MM.1S (cell line): ENCODE results near the gene PROCA1.

Experiments used
- DNase-seq: peaks from one replicate; pipeline ENCODE4 v3.0.0-alpha.2; 2015
- H2AFZ ChIP-seq: fragments of 300-600 bp; sonication (generic); 2 replicates; pipeline ENCODE4 v1.6.0; 2016; ENCODE audit warnings: antibody characterized with exemption, low read length
- H3F3A ChIP-seq: fragments of 300-600 bp; sonication (generic); 2 replicates; pipeline ENCODE4 v1.6.1; 2016; ENCODE audit warnings: mild to moderate bottlenecking, antibody characterized with exemption, low read length, moderate library complexity, mixed read lengths; ENCODE audit not compliant: insufficient read depth
- H3K27ac ChIP-seq: fragments of 300-600 bp; sonication (generic); 2 replicates; pipeline ENCODE4 v1.5.1; 2016; ENCODE audit warnings: mild to moderate bottlenecking, low read length
- H3K27me3 ChIP-seq: fragments of 300-600 bp; sonication (generic); replicated peaks from 2 replicates; pipeline ENCODE4 v1.6.0; 2016; ENCODE audit warnings: low read length; ENCODE audit not compliant: insufficient read depth
- H3K36me3 ChIP-seq: fragments of 300-600 bp; sonication (generic); replicated peaks from 2 replicates; pipeline ENCODE4 v1.6.1; 2016; ENCODE audit warnings: mild to moderate bottlenecking, low read length, mixed read lengths; ENCODE audit not compliant: insufficient read depth
- H3K4me1 ChIP-seq: fragments of 300-600 bp; sonication (generic); 2 replicates; pipeline ENCODE4 v1.6.1; 2016; ENCODE audit warnings: low read length, mixed read lengths
- H3K4me2 ChIP-seq: fragments of 300-600 bp; sonication (generic); 2 replicates; pipeline ENCODE4 v1.6.0; 2016; ENCODE audit warnings: low read depth, low read length
- H3K4me3 ChIP-seq: fragments of 300-600 bp; sonication (generic); 2 replicates; pipeline ENCODE4 v1.5.1; 2016; ENCODE audit warnings: low read length, mixed read lengths
- H3K79me2 ChIP-seq: fragments of 300-600 bp; sonication (generic); 2 replicates; pipeline ENCODE4 v1.6.1; 2016; ENCODE audit warnings: mixed run types, low read length, mixed read lengths
- H3K9ac ChIP-seq: fragments of 300-600 bp; sonication (generic); 2 replicates; pipeline ENCODE4 v1.6.1; 2016; ENCODE audit warnings: low read length, mixed read lengths
- H3K9me2 ChIP-seq: fragments of 300-600 bp; sonication (generic); replicated peaks from 2 replicates; pipeline ENCODE4 v1.6.1; 2016; ENCODE audit warnings: mild to moderate bottlenecking, low read length, mixed read lengths; ENCODE audit not compliant: insufficient read depth
- H3K9me3 ChIP-seq: fragments of 300-600 bp; sonication (generic); replicated peaks from 2 replicates; pipeline ENCODE4 v1.6.1; 2016; ENCODE audit warnings: mild to moderate bottlenecking, low read length, mixed read lengths; ENCODE audit not compliant: insufficient read depth
- H4K20me1 ChIP-seq: fragments of 300-600 bp; sonication (generic); 2 replicates; pipeline ENCODE4 v1.6.1; 2016; ENCODE audit warnings: mild to moderate bottlenecking, low read length, moderate library complexity, mixed read lengths; ENCODE audit not compliant: insufficient read depth
- EZH2 ChIP-seq: fragments of 300-600 bp; sonication (generic); optimal IDR thresholded peaks from 2 replicates; pipeline ENCODE3; 2017; ENCODE audit warnings: low read depth, mild to moderate bottlenecking, antibody characterized with exemption, low read length, mixed read lengths
- EZH2phosphoT487 ChIP-seq: fragments of 300-600 bp; sonication (generic); IDR thresholded peaks from 2 replicates; pipeline ENCODE4 v1.6.1; 2018; ENCODE audit warnings: antibody characterized with exemption, low read length
- TF ChIP-seq, protein P1 (sequence below): fragments of 300-600 bp; sonication (generic); IDR thresholded peaks from 2 replicates; pipeline ENCODE4 v1.5.1; 2016; ENCODE audit warnings: antibody characterized with exemption, low read length, mixed read lengths

PROCA1 gene

DNA sequence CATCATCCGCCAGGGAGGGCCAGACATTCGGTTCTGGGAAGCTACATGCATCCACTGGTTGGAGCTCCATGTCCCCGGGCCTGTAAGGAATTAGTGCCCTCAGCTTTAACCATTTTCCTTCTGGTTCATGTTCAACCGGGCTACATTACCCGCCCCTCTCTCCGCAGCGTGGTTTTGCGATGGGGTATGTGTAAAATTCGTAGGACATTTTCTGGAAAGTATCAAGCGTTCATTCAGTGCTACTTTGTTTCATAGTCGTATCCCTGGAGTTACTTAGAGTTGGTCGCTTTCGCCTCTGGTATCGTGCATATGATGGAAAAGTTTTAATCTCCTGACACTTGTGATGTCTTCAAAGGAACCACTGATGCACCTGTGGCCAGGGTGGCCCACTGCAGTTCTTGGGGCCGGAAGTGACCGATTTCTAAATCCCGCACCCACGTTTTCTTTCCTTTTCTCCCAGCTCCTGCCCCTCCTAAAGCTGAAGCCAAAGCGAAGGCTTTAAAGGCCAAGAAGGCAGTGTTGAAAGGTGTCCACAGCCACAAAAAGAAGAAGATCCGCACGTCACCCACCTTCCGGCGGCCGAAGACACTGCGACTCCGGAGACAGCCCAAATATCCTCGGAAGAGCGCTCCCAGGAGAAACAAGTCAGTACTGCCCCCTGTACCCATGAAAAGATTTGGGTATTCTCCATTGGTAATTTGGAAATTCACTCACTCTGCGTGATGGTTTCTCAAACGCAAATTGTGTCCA is 8.7 kb upstream of the PROCA1 start:
- Histone ChIP-seq H3K36me3 (peaks cover 16% of the 10 kb centered on the region; the same call in 1 of the 2 replicates), H3K4me3 (peak overlapping the region; percentile 92), H3K9ac (peak overlapping the region; percentile 99), H3K4me1 (no peaks in the 10 kb centered on the region; the same call in 1 of the 2 replicates), H3K9me3 (no peaks in the 10 kb centered on the region), H3F3A (peaks cover 57% of the 10 kb centered on the region), H3K9me2 (no peaks in the 10 kb centered on the region), H4K20me1 (0 out of 2 replicates have a peak, but pooled peaks cover 13% of the 10 kb centered on the region), H3K27ac (peak overlapping the region; percentile 73), H3K79me2 (peaks cover 39% of the 10 kb centered on the region), H3K27me3 (peaks cover 32% of the 10 kb centered on the region), H2AFZ (no peak overlapping the region), H3K4me2 (peak overlapping the region; percentile 95)
- TF ChIP-seq, protein P1, sequence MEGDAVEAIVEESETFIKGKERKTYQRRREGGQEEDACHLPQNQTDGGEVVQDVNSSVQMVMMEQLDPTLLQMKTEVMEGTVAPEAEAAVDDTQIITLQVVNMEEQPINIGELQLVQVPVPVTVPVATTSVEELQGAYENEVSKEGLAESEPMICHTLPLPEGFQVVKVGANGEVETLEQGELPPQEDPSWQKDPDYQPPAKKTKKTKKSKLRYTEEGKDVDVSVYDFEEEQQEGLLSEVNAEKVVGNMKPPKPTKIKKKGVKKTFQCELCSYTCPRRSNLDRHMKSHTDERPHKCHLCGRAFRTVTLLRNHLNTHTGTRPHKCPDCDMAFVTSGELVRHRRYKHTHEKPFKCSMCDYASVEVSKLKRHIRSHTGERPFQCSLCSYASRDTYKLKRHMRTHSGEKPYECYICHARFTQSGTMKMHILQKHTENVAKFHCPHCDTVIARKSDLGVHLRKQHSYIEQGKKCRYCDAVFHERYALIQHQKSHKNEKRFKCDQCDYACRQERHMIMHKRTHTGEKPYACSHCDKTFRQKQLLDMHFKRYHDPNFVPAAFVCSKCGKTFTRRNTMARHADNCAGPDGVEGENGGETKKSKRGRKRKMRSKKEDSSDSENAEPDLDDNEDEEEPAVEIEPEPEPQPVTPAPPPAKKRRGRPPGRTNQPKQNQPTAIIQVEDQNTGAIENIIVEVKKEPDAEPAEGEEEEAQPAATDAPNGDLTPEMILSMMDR, result peak; percentile 32
- TF ChIP-seq EZH2phosphoT487, result no peak
- DNase-seq, result peak; percentile 58

DNA sequence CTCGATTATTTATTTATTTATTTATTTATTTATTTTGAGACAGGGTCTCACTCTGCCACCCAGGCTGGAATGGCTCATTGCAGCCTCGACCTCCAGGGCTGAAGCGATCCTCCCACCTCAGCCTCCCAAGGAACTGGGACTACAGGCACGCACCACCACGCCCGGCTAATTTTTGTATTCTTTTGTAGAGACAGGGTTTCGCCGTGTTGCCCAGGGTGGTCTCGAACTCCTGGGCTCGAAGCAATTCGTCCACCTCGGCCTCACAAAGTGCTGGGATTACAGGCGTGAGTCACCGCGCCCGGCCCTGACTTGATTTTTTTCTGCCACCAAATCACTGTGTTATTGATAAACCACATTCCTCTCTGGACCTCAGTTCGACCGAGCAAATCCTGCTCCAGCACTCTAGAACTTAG is 7.3 kb upstream of the PROCA1 start:
- Histone ChIP-seq H2AFZ (peak overlapping the region; percentile 67), H3K9ac (peak overlapping the region; percentile 99), H3K9me3 (no peaks in the 10 kb centered on the region), H3K4me3 (peak overlapping the region; percentile 92), H3K79me2 (peaks cover 39% of the 10 kb centered on the region), H3K27me3 (peaks cover 46% of the 10 kb centered on the region), H3K4me1 (no peaks in the 10 kb centered on the region; the same call in 1 of the 2 replicates), H3K27ac (peak overlapping the region; percentile 73; the same call in 1 of the 2 replicates), H3K9me2 (no peaks in the 10 kb centered on the region), H4K20me1 (0 out of 2 replicates have a peak, but pooled peaks cover 10% of the 10 kb centered on the region), H3K36me3 (peaks cover 12% of the 10 kb centered on the region; the same call in 1 of the 2 replicates), H3F3A (peaks cover 43% of the 10 kb centered on the region), H3K4me2 (peak overlapping the region; percentile 69)
- no peak for DNase-seq
- TF ChIP-seq, protein P1, result no peak
- no peak for TF ChIP-seq EZH2phosphoT487
- TF ChIP-seq EZH2, result no peak

DNA sequence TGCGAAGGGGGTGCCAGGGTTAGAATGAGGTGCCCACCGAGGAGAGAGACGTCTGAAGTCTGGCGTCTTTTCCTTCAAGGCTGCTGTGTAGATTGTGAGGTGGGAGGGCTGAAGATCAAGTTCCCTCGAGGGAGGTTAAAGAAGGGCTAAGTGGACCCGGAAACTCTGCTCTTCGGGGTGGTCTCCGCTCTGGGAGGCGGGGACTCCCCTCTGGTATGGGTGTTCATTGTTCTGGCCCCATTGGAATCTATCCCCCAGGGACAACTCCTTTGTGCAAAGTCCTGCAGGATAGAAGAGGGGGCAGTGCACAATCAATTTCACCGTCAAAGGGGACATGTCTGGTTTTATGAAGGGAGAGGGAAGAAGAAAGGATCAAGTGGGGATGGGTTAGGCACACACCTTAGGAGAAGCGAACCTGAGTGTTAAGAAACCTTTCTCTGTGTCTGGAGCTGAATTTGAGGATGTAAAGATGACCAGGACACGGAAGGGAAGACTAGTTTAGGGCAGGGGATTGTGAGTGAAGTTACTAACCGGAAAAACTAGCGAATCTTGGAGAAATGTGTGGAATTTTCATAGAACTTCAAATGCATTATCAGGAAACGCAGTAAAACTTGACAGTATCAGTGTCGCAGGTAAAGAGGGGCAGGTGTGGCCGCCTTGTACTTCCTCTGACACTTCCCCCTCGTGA is 6.8 kb upstream of the PROCA1 start:
- no peak for DNase-seq
- no peaks in the 10 kb centered on the region; the same call in 1 of the 2 replicates for H3K4me1 ChIP-seq
- peaks cover 38% of the 10 kb centered on the region for H3F3A ChIP-seq
- H3K9me3 ChIP-seq, result no peaks in the 10 kb centered on the region
- no peak overlapping the region for H3K27ac ChIP-seq
- H3K27me3 ChIP-seq, result peaks cover 50% of the 10 kb centered on the region
- H3K9ac ChIP-seq, result no peak overlapping the region
- TF ChIP-seq EZH2 (no peak), EZH2phosphoT487 (no peak)
- TF ChIP-seq, protein P1, result no peak
- peaks cover 38% of the 10 kb centered on the region for H3K79me2 ChIP-seq
- no peak overlapping the region for H2AFZ ChIP-seq
- H4K20me1 ChIP-seq, result 0 out of 2 replicates have a peak, but pooled peaks cover 10% of the 10 kb centered on the region
- peaks cover 11% of the 10 kb centered on the region; the same call in 1 of the 2 replicates for H3K36me3 ChIP-seq
- H3K4me3 ChIP-seq, result no peak overlapping the region
- no peak overlapping the region for H3K4me2 ChIP-seq
- no peaks in the 10 kb centered on the region for H3K9me2 ChIP-seq
